Activated naive CD8-positive, alpha-beta T cell treated with anti-CD3 and anti-CD28 coated beads for 36 hours (primary cell): ENCODE data around the gene ROR2. TPM values are rescaled to one million over a fixed set of nuclear protein-coding genes. Genes with fewer than 3 reads are reported as not detected.
"Not testable (repeated sequence)": the region's sequence is repeated elsewhere in the genome, so short reads cannot be mapped to it uniquely, and the experiment has no call there.

Experiments
- DNase-seq: peaks from one replicate; pipeline ENCODE4 v3.0.0; 2021
- H3K27ac Mint-ChIP-seq: one replicate; pipeline ENCODE4 v1.8.0; 2022; ENCODE audit warnings: mild to moderate bottlenecking, moderate library complexity, mixed read lengths
- H3K27me3 Mint-ChIP-seq: one replicate; pipeline ENCODE4 v1.8.0; 2022; ENCODE audit warnings: mild to moderate bottlenecking, mixed read lengths
- H3K36me3 Mint-ChIP-seq: one replicate; pipeline ENCODE4 v1.8.0; 2021; ENCODE audit warnings: mild to moderate bottlenecking, mixed read lengths
- H3K4me1 Mint-ChIP-seq: one replicate; pipeline ENCODE4 v1.8.0; 2021; ENCODE audit warnings: mixed read lengths
- H3K4me3 Mint-ChIP-seq: one replicate; pipeline ENCODE4 v1.8.0; 2022; ENCODE audit warnings: mild to moderate bottlenecking, moderate library complexity, mixed read lengths
- H3K9me3 Mint-ChIP-seq: one replicate; pipeline ENCODE4 v1.8.0; 2022; ENCODE audit warnings: mixed read lengths
- total RNA-seq, 2 experiments: library from RNA; stranded (reverse); gene quantifications; one replicate each; pipeline ENCODE4 v1.2.3, GENCODE V29; 2021

The ROR2 gene
- total RNA-seq, 2 experiments from 2014 or later, result not detected

DNA sequence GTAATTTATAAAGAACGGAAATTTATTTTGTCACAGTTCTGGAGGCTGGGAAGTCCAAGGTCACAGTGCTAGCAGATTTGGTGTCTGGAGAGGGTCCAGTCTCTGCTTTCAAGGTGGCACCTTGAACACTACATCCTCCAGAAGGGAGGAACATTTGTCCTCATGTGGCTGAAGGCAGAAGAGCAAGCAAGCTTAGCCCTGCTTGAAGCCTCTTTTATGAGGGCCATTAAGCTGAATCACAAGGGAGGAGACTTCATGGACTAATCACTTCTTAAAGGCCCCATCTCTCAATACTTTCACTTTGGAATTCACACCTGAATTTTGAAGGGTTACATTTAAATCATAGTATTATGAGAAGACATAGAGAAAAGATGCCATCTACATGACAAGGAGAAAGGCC, 311.0 kb downstream of the ROR2 start:
- DNase-seq, result no peak
- Mint-ChIP-seq H3K9me3 (peaks cover 2% of the 10 kb centered on the region), H3K27ac (no peak overlapping the region), H3K36me3 (no peaks in the 10 kb centered on the region), H3K4me1 (no peaks in the 10 kb centered on the region), H3K4me3 (no peak overlapping the region), H3K27me3 (peaks cover 13% of the 10 kb centered on the region)

GRCh38 chr9:91634832-91635231, 315.2 kb downstream of the ROR2 start:
- peaks cover 37% of the 10 kb centered on the region for H3K27me3 Mint-ChIP-seq
- H3K4me3 Mint-ChIP-seq, H3K36me3 Mint-ChIP-seq, DNase-seq, H3K9me3 Mint-ChIP-seq, H3K4me1 Mint-ChIP-seq, H3K27ac Mint-ChIP-seq: not testable (repeated sequence)

- Mint-ChIP-seq H3K27ac (no peak overlapping the region), H3K4me3 (no peak overlapping the region), H3K9me3 (peaks cover 9% of the 10 kb centered on the region), H3K27me3 (peaks cover 42% of the 10 kb centered on the region), H3K4me1 (no peaks in the 10 kb centered on the region), H3K36me3 (no peaks in the 10 kb centered on the region)
- DNase-seq, result no peak
Observed at GRCh38 chr9:91629718-91630117, 320.3 kb downstream of the ROR2 start.

GRCh38 chr9:91628892-91629291, 321.1 kb downstream of the ROR2 start:
- Mint-ChIP-seq H3K4me1 (no peaks in the 10 kb centered on the region), H3K9me3 (peaks cover 9% of the 10 kb centered on the region), H3K36me3 (no peaks in the 10 kb centered on the region), H3K27me3 (peaks cover 37% of the 10 kb centered on the region), H3K27ac (no peak overlapping the region), H3K4me3 (no peak overlapping the region)
- DNase-seq, result no peak

DNA sequence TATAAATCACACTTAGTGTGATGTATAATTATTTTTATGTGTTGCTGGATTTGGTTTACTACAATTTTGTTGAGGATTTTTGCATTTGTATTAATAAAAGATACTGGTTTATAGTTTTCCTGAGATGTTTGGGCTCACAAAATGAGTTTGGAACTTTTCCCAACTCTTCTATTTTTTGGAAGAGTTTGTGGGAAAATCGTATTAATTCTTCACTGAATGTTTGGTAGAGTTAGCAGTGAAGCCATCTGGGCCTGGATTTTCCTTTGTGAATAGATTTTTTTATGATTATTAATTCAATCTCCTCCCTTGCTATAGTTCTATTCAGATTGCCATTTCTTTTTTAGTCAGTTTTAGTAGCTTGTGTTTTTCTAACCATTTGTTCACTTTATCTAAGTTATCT, 324.7 kb downstream of the ROR2 start:
- no peaks in the 10 kb centered on the region for H3K36me3 Mint-ChIP-seq
- no peaks in the 10 kb centered on the region for H3K4me1 Mint-ChIP-seq
- no peak for DNase-seq
- no peak overlapping the region for H3K27ac Mint-ChIP-seq
- peaks cover 25% of the 10 kb centered on the region for H3K27me3 Mint-ChIP-seq
- H3K4me3 Mint-ChIP-seq, result no peak overlapping the region
- H3K9me3 Mint-ChIP-seq, result peaks cover 8% of the 10 kb centered on the region

DNA sequence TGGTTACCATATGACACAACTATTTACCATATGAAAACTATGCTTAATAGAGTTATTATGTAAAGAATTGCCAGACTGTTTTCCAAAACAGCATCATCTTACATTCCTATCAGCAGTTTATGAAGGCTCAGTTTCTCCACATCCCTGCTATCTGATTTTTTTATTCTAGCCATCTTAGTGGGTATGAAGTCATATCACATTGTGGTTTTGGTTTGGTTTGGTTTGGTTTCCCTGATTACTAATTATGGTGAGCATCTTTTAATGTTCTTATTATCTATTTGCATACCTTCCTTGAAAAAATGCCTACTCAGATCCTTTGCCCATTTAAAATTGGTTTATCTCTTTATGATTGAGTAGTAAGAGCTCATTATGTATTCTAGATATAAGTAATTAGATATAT, 327.0 kb downstream of the ROR2 start:
- DNase-seq, result no peak
- Mint-ChIP-seq H3K27me3 (peaks cover 26% of the 10 kb centered on the region), H3K9me3 (no peaks in the 10 kb centered on the region), H3K4me1 (no peaks in the 10 kb centered on the region), H3K36me3 (no peaks in the 10 kb centered on the region), H3K27ac (no peak overlapping the region), H3K4me3 (no peak overlapping the region)

DNA sequence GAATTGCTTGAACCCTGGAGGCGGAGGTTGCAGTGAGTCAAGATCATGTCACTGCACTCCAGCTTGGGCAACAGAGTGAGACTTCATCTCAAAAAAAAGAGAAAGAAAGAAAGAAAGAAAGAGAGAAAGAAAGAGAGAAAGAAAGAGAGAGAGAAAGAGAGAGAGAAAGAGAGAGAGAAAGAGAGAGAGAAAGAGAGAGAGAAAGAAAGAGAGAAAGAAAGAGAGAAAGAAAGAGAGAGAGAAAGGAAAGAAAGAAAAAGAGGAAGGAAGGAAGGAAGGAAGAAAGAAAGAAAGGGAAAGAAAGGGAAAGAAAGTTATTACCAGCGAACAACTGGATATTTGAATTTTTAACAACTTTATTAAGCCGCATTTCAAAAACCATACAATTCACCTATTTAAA, 327.9 kb downstream of the ROR2 start:
- H3K27ac Mint-ChIP-seq, H3K9me3 Mint-ChIP-seq, H3K4me1 Mint-ChIP-seq, H3K36me3 Mint-ChIP-seq, H3K4me3 Mint-ChIP-seq, DNase-seq: not testable (repeated sequence)
- H3K27me3 Mint-ChIP-seq, result peaks cover 26% of the 10 kb centered on the region

- H3K9me3 Mint-ChIP-seq, H3K4me3 Mint-ChIP-seq, H3K36me3 Mint-ChIP-seq: not testable (repeated sequence)
Observed at GRCh38 chr9:91614044-91614443, 336.0 kb downstream of the ROR2 start.

GRCh38 chr9:91611582-91611981, 338.4 kb downstream of the ROR2 start:
- H3K4me1 Mint-ChIP-seq, result no peaks in the 10 kb centered on the region
- peaks cover 14% of the 10 kb centered on the region for H3K27me3 Mint-ChIP-seq
- H3K36me3 Mint-ChIP-seq, result no peaks in the 10 kb centered on the region
- no peaks in the 10 kb centered on the region for H3K9me3 Mint-ChIP-seq
- H3K4me3 Mint-ChIP-seq, result no peak overlapping the region
- H3K27ac Mint-ChIP-seq, result no peak overlapping the region
- DNase-seq, result no peak

More at GRCh38 chr9:91614044-91614443, 336.0 kb downstream of the ROR2 start:
- not testable (repeated sequence) for H3K4me1 Mint-ChIP-seq, H3K27me3 Mint-ChIP-seq, H3K27ac Mint-ChIP-seq, DNase-seq

DNA sequence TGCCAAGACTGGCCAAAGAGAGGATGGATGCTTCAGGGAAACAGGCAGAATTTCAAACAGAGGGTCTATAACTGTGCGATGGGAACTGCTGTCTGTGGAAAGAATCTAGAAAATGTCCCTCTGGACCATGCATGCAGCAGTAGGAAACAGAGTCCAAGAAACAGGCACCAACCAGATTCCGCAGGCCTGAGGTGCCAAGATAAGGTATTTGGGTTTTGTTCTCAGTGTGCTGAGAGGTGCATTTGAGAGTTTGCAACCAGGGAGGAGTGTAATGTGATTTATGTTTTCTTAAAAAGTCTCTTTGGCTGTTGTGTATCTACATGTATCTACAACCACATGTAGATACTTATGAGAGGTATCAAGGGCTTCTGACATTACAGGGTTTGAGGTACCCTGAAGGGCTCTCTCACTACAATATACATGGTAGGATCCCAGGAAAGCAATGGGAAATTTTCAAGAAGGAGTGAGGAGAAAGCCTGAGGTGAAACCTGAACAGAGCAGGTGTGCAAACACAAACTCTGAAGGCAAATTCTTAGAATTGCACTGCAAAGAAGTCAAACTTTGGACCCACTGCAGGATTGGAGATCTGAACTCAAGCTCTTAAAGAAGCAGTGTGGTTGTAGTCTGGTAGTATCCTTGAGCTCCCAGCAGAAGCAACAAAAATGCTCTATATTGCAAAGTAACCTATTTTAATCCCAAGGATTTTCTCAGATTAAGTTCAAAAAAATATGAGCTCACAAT, 343.6 kb downstream of the ROR2 start:
- DNase-seq, result no peak
- Mint-ChIP-seq H3K4me3 (no peak overlapping the region), H3K4me1 (no peaks in the 10 kb centered on the region), H3K36me3 (no peaks in the 10 kb centered on the region), H3K27ac (no peak overlapping the region), H3K27me3 (peaks cover 51% of the 10 kb centered on the region), H3K9me3 (no peaks in the 10 kb centered on the region)

DNA sequence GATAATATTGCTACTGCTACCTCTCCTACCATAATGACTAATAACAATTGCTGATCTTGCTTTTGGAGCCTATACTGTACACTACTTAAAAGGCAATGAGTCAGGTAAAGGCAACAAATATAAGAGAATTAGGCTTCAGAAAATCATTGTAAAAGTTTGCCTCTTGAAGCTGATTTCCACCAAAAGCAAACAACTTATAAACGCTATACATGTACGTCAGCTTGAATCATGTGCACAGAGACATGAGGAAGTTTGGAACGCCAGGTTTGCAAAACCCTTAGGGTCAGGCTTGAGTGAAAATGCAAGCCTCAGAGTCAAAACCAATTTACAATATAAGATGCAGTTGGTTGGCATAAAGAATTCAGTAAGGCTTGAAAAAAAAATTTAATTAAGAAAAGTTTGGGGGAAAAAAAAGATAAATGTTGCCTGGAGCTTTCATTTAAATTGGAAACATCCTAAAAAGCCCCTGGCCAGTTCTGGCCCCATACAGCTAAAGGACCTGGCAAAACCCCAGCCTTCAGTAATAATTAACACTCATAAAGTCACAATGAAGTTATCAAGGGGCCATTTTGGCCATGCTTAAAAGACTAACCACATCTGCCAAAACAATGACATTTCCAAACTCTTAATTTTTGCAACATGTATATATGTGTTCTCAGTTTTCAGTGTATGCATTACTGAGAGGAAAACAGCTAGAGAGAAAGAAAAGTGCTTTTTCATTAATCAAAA, 345.4 kb downstream of the ROR2 start:
- no peak overlapping the region for H3K4me3 Mint-ChIP-seq
- no peaks in the 10 kb centered on the region for H3K4me1 Mint-ChIP-seq
- H3K36me3 Mint-ChIP-seq, result no peaks in the 10 kb centered on the region
- no peaks in the 10 kb centered on the region for H3K9me3 Mint-ChIP-seq
- H3K27me3 Mint-ChIP-seq, result peaks cover 51% of the 10 kb centered on the region
- no peak for DNase-seq
- no peak overlapping the region for H3K27ac Mint-ChIP-seq

GRCh38 chr9:91603932-91604331, 346.1 kb downstream of the ROR2 start:
- H3K27me3 Mint-ChIP-seq, result peaks cover 49% of the 10 kb centered on the region

GRCh38 chr9:91599564-91599963, 350.5 kb downstream of the ROR2 start:
- no peaks in the 10 kb centered on the region for H3K4me1 Mint-ChIP-seq
- H3K36me3 Mint-ChIP-seq, result no peaks in the 10 kb centered on the region
- H3K27ac Mint-ChIP-seq, result no peak overlapping the region
- no peak overlapping the region for H3K4me3 Mint-ChIP-seq
- no peak for DNase-seq
- no peaks in the 10 kb centered on the region for H3K9me3 Mint-ChIP-seq
- H3K27me3 Mint-ChIP-seq, result peaks cover 34% of the 10 kb centered on the region

More at GRCh38 chr9:91603932-91604331, 346.1 kb downstream of the ROR2 start:
- no peaks in the 10 kb centered on the region for H3K4me1 Mint-ChIP-seq
- no peak overlapping the region for H3K4me3 Mint-ChIP-seq
- no peaks in the 10 kb centered on the region for H3K36me3 Mint-ChIP-seq
- no peaks in the 10 kb centered on the region for H3K9me3 Mint-ChIP-seq
- no peak overlapping the region for H3K27ac Mint-ChIP-seq
- no peak for DNase-seq

GRCh38 chr9:91591627-91592026, 358.4 kb downstream of the ROR2 start:
- no peaks in the 10 kb centered on the region for H3K4me1 Mint-ChIP-seq
- H3K27me3 Mint-ChIP-seq, result peaks cover 10% of the 10 kb centered on the region
- no peaks in the 10 kb centered on the region for H3K36me3 Mint-ChIP-seq
- H3K27ac Mint-ChIP-seq, result no peak overlapping the region
- no peak overlapping the region for H3K4me3 Mint-ChIP-seq
- no peaks in the 10 kb centered on the region for H3K9me3 Mint-ChIP-seq
- DNase-seq, result no peak

DNA sequence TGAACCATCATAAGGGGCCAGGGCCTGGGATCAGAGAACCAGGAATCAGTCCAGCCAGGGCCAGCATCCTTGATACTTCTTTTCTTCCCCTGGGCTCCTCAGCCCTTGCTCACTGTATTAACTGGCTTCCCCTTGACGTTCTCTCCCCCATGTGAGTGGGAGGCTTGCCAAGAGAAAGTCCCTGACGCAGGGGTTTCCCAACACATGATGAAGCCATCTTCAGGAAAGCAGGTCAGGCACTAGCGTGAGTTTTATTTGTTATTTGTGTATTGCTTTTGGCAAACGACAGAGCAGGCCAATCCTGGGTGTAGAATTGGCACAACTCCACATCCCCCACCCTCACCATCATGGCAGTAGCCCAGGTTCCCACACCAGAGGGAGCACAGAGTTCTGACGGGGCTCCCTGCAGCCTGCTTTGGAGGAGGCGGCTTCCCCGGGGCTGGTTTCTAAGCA, 360.9 kb downstream of the ROR2 start:
- Mint-ChIP-seq H3K4me1 (no peaks in the 10 kb centered on the region), H3K9me3 (no peaks in the 10 kb centered on the region), H3K36me3 (no peaks in the 10 kb centered on the region), H3K27ac (no peak overlapping the region), H3K27me3 (peaks cover 4% of the 10 kb centered on the region), H3K4me3 (no peak overlapping the region)
- DNase-seq, result no peak

GRCh38 chr9:91586282-91586681, 363.7 kb downstream of the ROR2 start:
- Mint-ChIP-seq H3K4me1 (no peaks in the 10 kb centered on the region), H3K36me3 (no peaks in the 10 kb centered on the region), H3K9me3 (no peaks in the 10 kb centered on the region), H3K27me3 (peaks cover 5% of the 10 kb centered on the region), H3K4me3 (no peak overlapping the region), H3K27ac (no peak overlapping the region)
- no peak for DNase-seq
